HepG2 (cell line): Measurements from ENCODE around the gene NUP85. TPM values are rescaled to one million over a fixed set of nuclear protein-coding genes. Genes with fewer than 3 reads are reported as not detected.

Experiments
- ELF1 ChIP-seq: sonication (generic); formaldehyde crosslinking; IDR thresholded peaks from 2 replicates; pipeline ENCODE4 v1.4.0; 2020; ENCODE audit warnings: missing genetic modification reagents
- ELF3 ChIP-seq: IDR thresholded peaks from 2 replicates; pipeline ENCODE4 v1.6.1; 2016; ENCODE audit warnings: missing genetic modification reagents, missing compliant biosample characterization
- GABPB1 ChIP-seq: IDR thresholded peaks from 2 replicates; pipeline ENCODE4 v1.6.1; 2016; ENCODE audit warnings: mild to moderate bottlenecking, missing genetic modification reagents, moderate library complexity, missing compliant biosample characterization
- HCFC1 ChIP-seq: fragments of 150-350 bp; IDR thresholded peaks from 2 replicates; pipeline ENCODE4 v1.6.1; 2014; ENCODE audit warnings: low read depth, low read length
- KDM5A ChIP-seq: fragments of 200-600 bp; sonication (generic); IDR thresholded peaks from 2 replicates; pipeline ENCODE4 v1.7.0; 2018; ENCODE audit warnings: antibody characterized with exemption, mild to moderate bottlenecking, low read length, borderline replicate concordance
- MED1 ChIP-seq: sonication (generic); formaldehyde crosslinking; IDR thresholded peaks from 2 replicates; pipeline ENCODE4 v1.4.0; 2020; ENCODE audit warnings: missing genetic modification reagents
- NFKB2 ChIP-seq: sonication (generic); formaldehyde crosslinking; IDR thresholded peaks from 2 replicates; pipeline ENCODE4 v1.4.0; 2020; ENCODE audit warnings: missing genetic modification reagents, borderline replicate concordance
- NFYB ChIP-seq: sonication (generic); formaldehyde crosslinking; IDR thresholded peaks from 2 replicates; pipeline ENCODE4 v1.4.0; 2020; ENCODE audit warnings: missing genetic modification reagents
- POLR2G ChIP-seq: fragments of 200-400 bp; formaldehyde crosslinking; IDR thresholded peaks from 2 replicates; pipeline ENCODE4 v1.6.1; 2018; ENCODE audit warnings: mild to moderate bottlenecking, low read depth, low read length, moderate library complexity
- RBM22 ChIP-seq: fragments of 200-400 bp; formaldehyde crosslinking; optimal IDR thresholded peaks from 2 replicates; pipeline ENCODE3; 2017; ENCODE audit warnings: mild to moderate bottlenecking, low read length, moderate library complexity
- SKI ChIP-seq: fragments of 450-650 bp; IDR thresholded peaks from one replicate; pipeline ENCODE4 v1.6.1; 2018; ENCODE audit warnings: mild to moderate bottlenecking; ENCODE audit not compliant: partially characterized antibody
- SRSF1 ChIP-seq: fragments of 200-400 bp; formaldehyde crosslinking; optimal IDR thresholded peaks from 2 replicates; pipeline ENCODE3; 2017; ENCODE audit warnings: mild to moderate bottlenecking, low read depth, low read length, moderate library complexity
- YEATS2 ChIP-seq: sonication (generic); formaldehyde crosslinking; IDR thresholded peaks from 2 replicates; pipeline ENCODE4 v1.4.0; 2020; ENCODE audit warnings: missing genetic modification reagents, borderline replicate concordance
- ZMYM4 ChIP-seq: sonication (generic); formaldehyde crosslinking; IDR thresholded peaks from 2 replicates; pipeline ENCODE4 v1.8.1; 2023; ENCODE audit warnings: mild to moderate bottlenecking, missing genetic modification reagents
- ZNF251 ChIP-seq: sonication (generic); formaldehyde crosslinking; IDR thresholded peaks from 2 replicates; pipeline ENCODE4 v1.9.0; 2021; ENCODE audit warnings: mild to moderate bottlenecking, missing genetic modification reagents
- ZNF256 ChIP-seq: sonication (generic); formaldehyde crosslinking; conservative IDR thresholded peaks from 2 replicates; pipeline ENCODE4 v1.4.0; 2020; ENCODE audit warnings: missing genetic modification reagents
- ZNF367 ChIP-seq: sonication (generic); formaldehyde crosslinking; IDR thresholded peaks from 2 replicates; pipeline ENCODE4 v1.4.0; 2020; ENCODE audit warnings: missing genetic modification reagents, borderline replicate concordance
- ZNF614 ChIP-seq: IDR thresholded peaks from 2 replicates; pipeline ENCODE4 v1.6.1; 2018; ENCODE audit warnings: missing biosample characterization, missing genetic modification reagents, inconsistent platforms, borderline replicate concordance
- ZSCAN30 ChIP-seq: sonication (generic); formaldehyde crosslinking; IDR thresholded peaks from 2 replicates; pipeline ENCODE4 v1.5.0; 2020; ENCODE audit warnings: mild to moderate bottlenecking, missing genetic modification reagents
- polyA plus RNA-seq, 8 experiments: library from polyadenylated mRNA; depleted of rRNA in 3 of 8; stranded (reverse) in 7 of 8; unstranded in 1 of 8; fragments of >200 nt; fragmentation: Illumina TruSeq in 4 of 8; extraction: Trizol in 4 of 8; gene quantifications; 2 replicates each; pipeline versions ENCODE4 v1.2.1 to v1.2.3, GENCODE V29; 2011 to 2016; ENCODE audit warnings: low read depth in 4 of 8, missing spikeins in 1 of 8, mixed read lengths in 1 of 8; ENCODE audit not compliant: insufficient read depth in 1 of 8
- total RNA-seq, 5 experiments: library from RNA; depleted of rRNA; stranded (reverse); fragments of >200 nt; fragmentation: Illumina TruSeq; extraction: Trizol; gene quantifications; 2 replicates each; pipeline ENCODE4 v1.2.3, GENCODE V29; 2016; ENCODE audit warnings: low read depth in 1 of 5
- TF ChIP-seq, protein P1 (sequence below): sonication (generic); formaldehyde crosslinking; IDR thresholded peaks from 2 replicates; pipeline ENCODE4 v1.9.0; 2021; ENCODE audit warnings: missing genetic modification reagents, borderline replicate concordance
- TF ChIP-seq, protein P2 (sequence below): sonication (generic); formaldehyde crosslinking; IDR thresholded peaks from 2 replicates; pipeline ENCODE4 v1.5.1; 2020; ENCODE audit warnings: mild to moderate bottlenecking, missing genetic modification reagents, moderate library complexity
- TF ChIP-seq, protein P3 (sequence below): sonication (generic); formaldehyde crosslinking; IDR thresholded peaks from 2 replicates; pipeline ENCODE4 v1.4.0; 2020; ENCODE audit warnings: mild to moderate bottlenecking, missing genetic modification reagents
- TF ChIP-seq, protein P4 (sequence below): sonication (generic); formaldehyde crosslinking; IDR thresholded peaks from 2 replicates; pipeline ENCODE4 v1.5.0; 2020; ENCODE audit warnings: mild to moderate bottlenecking, missing genetic modification reagents
- TF ChIP-seq, protein P5 (sequence below): sonication (generic); formaldehyde crosslinking; IDR thresholded peaks from 2 replicates; pipeline ENCODE4 v1.4.0; 2020; ENCODE audit warnings: mild to moderate bottlenecking, missing genetic modification reagents

The NUP85 gene
- total and polyA plus RNA-seq, 2 of the 13 experiments (the other 11 are each of a cell fraction or from before 2014, with no cell fraction given), result 89.1 to 124 TPM

- TF ChIP-seq ELF3 (CRISPR knock-in tag) (no peak), ZNF251 (CRISPR knock-in tag) (no peak), NFYB (CRISPR knock-in tag) (no peak), GABPB1 (CRISPR knock-in tag) (no peak), ZNF367 (no peak), YEATS2 (no peak), HCFC1 (no peak), MED1 (CRISPR knock-in tag) (no peak), RBM22 (peak; percentile 89), KDM5A (no peak), SKI (no peak), ZSCAN30 (no peak), ZNF614 (CRISPR knock-in tag) (0 out of 2 replicates have a peak, but pooled peaks have one; percentile 14), SRSF1 (no peak), POLR2G (no peak; the same call in 1 of the 2 replicates), ELF1 (CRISPR knock-in tag) (no peak), NFKB2 (CRISPR knock-in tag) (0 out of 2 replicates have a peak, but pooled peaks have one; percentile 24), ZNF256 (CRISPR knock-in tag) (no peak), ZMYM4 (CRISPR knock-in tag) (no peak)
- TF ChIP-seq, protein P1, sequence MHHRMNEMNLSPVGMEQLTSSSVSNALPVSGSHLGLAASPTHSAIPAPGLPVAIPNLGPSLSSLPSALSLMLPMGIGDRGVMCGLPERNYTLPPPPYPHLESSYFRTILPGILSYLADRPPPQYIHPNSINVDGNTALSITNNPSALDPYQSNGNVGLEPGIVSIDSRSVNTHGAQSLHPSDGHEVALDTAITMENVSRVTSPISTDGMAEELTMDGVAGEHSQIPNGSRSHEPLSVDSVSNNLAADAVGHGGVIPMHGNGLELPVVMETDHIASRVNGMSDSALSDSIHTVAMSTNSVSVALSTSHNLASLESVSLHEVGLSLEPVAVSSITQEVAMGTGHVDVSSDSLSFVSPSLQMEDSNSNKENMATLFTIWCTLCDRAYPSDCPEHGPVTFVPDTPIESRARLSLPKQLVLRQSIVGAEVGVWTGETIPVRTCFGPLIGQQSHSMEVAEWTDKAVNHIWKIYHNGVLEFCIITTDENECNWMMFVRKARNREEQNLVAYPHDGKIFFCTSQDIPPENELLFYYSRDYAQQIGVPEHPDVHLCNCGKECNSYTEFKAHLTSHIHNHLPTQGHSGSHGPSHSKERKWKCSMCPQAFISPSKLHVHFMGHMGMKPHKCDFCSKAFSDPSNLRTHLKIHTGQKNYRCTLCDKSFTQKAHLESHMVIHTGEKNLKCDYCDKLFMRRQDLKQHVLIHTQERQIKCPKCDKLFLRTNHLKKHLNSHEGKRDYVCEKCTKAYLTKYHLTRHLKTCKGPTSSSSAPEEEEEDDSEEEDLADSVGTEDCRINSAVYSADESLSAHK (CRISPR knock-in tag), result no peak
- TF ChIP-seq, protein P2, sequence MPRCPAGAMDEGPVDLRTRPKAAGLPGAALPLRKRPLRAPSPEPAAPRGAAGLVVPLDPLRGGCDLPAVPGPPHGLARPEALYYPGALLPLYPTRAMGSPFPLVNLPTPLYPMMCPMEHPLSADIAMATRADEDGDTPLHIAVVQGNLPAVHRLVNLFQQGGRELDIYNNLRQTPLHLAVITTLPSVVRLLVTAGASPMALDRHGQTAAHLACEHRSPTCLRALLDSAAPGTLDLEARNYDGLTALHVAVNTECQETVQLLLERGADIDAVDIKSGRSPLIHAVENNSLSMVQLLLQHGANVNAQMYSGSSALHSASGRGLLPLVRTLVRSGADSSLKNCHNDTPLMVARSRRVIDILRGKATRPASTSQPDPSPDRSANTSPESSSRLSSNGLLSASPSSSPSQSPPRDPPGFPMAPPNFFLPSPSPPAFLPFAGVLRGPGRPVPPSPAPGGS (CRISPR knock-in tag), result no peak
- TF ChIP-seq, protein P3, sequence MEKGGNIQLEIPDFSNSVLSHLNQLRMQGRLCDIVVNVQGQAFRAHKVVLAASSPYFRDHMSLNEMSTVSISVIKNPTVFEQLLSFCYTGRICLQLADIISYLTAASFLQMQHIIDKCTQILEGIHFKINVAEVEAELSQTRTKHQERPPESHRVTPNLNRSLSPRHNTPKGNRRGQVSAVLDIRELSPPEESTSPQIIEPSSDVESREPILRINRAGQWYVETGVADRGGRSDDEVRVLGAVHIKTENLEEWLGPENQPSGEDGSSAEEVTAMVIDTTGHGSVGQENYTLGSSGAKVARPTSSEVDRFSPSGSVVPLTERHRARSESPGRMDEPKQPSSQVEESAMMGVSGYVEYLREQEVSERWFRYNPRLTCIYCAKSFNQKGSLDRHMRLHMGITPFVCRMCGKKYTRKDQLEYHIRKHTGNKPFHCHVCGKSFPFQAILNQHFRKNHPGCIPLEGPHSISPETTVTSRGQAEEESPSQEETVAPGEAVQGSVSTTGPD (CRISPR knock-in tag), result no peak
- TF ChIP-seq, protein P4, sequence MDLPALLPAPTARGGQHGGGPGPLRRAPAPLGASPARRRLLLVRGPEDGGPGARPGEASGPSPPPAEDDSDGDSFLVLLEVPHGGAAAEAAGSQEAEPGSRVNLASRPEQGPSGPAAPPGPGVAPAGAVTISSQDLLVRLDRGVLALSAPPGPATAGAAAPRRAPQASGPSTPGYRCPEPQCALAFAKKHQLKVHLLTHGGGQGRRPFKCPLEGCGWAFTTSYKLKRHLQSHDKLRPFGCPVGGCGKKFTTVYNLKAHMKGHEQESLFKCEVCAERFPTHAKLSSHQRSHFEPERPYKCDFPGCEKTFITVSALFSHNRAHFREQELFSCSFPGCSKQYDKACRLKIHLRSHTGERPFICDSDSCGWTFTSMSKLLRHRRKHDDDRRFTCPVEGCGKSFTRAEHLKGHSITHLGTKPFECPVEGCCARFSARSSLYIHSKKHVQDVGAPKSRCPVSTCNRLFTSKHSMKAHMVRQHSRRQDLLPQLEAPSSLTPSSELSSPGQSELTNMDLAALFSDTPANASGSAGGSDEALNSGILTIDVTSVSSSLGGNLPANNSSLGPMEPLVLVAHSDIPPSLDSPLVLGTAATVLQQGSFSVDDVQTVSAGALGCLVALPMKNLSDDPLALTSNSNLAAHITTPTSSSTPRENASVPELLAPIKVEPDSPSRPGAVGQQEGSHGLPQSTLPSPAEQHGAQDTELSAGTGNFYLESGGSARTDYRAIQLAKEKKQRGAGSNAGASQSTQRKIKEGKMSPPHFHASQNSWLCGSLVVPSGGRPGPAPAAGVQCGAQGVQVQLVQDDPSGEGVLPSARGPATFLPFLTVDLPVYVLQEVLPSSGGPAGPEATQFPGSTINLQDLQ (CRISPR knock-in tag), result no peak
- TF ChIP-seq, protein P5, sequence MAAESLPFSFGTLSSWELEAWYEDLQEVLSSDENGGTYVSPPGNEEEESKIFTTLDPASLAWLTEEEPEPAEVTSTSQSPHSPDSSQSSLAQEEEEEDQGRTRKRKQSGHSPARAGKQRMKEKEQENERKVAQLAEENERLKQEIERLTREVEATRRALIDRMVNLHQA (CRISPR knock-in tag), result no peak
Measured at GRCh38 chr17:75238684-75239191, 33.3 kb downstream of the NUP85 start (continued).
